ENCODE data around the gene PLK2. TPM values are rescaled to one million over a fixed set of nuclear protein-coding genes. Genes with fewer than 3 reads are reported as not detected.

PLK2 gene
- total and polyA plus RNA-seq, 2 of the 4 experiments (the other 2 are of a cell fraction), result 129 to 337 TPM

DNA sequence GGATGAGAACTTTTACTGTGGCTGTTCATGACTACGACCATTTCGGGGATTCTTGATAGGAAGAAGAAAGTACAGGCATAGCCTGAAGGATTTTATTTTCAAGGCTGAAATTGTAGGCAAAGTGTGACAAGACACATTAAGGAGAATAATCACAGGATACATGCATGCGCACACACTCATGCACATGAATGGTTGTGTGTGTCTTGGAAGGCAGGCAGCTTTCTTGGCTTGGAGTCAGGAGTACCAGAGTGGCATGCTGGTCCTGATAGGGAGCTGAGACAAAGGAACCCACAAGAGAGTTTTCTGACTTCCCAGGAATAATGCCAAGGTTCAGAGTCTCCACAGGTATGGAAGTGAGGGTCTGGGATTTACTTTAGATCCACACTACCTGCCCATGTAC is 22.2 kb downstream of the PLK2 start:
- H2BK15ac ChIP-seq (ENCODE audit: low read depth, low read length), result no peak overlapping the region
- no peak overlapping the region for H3K9ac ChIP-seq (ENCODE audit: low read depth, low read length)
- H3K27me3 ChIP-seq (ENCODE audit: control insufficient read depth, insufficient read depth, low read length), result no peaks in the 10 kb centered on the region
- no peaks in the 10 kb centered on the region for H3K36me3 ChIP-seq (ENCODE audit: control insufficient read depth, insufficient read depth, low read length)
- CTCF ChIA-PET, result no interaction called here
- no peak for ATAC-seq (ENCODE audit: low read depth)
- H3K23ac ChIP-seq (ENCODE audit: low read depth, low read length), result no peak overlapping the region
- H3K14ac ChIP-seq (replicated peaks; ENCODE audit: low read depth, low read length), result no peak overlapping the region
- H3K18ac ChIP-seq (ENCODE audit: low read depth, low read length), result no peak overlapping the region
- no peak overlapping the region for H2AFZ ChIP-seq (replicated peaks; ENCODE audit: low read length, poor library complexity)
- no peak overlapping the region for H2AK9ac ChIP-seq (replicated peaks; ENCODE audit: low read depth, low read length, poor library complexity)
- no peak overlapping the region for H3K4ac ChIP-seq (ENCODE audit: low read depth, low read length)
- H4K5ac ChIP-seq (ENCODE audit: low read depth, low read length), result no peak overlapping the region
- no peaks in the 10 kb centered on the region for H4K20me1 ChIP-seq (ENCODE audit: insufficient read depth, low read length)
- POLR2A ChIA-PET (ENCODE audit: unreplicated experiment), result no interaction called here
- TF ChIP-seq, protein P1, sequence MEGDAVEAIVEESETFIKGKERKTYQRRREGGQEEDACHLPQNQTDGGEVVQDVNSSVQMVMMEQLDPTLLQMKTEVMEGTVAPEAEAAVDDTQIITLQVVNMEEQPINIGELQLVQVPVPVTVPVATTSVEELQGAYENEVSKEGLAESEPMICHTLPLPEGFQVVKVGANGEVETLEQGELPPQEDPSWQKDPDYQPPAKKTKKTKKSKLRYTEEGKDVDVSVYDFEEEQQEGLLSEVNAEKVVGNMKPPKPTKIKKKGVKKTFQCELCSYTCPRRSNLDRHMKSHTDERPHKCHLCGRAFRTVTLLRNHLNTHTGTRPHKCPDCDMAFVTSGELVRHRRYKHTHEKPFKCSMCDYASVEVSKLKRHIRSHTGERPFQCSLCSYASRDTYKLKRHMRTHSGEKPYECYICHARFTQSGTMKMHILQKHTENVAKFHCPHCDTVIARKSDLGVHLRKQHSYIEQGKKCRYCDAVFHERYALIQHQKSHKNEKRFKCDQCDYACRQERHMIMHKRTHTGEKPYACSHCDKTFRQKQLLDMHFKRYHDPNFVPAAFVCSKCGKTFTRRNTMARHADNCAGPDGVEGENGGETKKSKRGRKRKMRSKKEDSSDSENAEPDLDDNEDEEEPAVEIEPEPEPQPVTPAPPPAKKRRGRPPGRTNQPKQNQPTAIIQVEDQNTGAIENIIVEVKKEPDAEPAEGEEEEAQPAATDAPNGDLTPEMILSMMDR (conservative IDR thresholded peaks at IDR 0.05; ENCODE audit: low read depth, low read length), result no peak
- TF ChIP-seq, protein P2, sequence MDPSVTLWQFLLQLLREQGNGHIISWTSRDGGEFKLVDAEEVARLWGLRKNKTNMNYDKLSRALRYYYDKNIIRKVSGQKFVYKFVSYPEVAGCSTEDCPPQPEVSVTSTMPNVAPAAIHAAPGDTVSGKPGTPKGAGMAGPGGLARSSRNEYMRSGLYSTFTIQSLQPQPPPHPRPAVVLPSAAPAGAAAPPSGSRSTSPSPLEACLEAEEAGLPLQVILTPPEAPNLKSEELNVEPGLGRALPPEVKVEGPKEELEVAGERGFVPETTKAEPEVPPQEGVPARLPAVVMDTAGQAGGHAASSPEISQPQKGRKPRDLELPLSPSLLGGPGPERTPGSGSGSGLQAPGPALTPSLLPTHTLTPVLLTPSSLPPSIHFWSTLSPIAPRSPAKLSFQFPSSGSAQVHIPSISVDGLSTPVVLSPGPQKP (IDR thresholded peaks at IDR 0.05; ENCODE audit: borderline replicate concordance, low read depth, low read length), result no peak
- TF ChIP-seq MXI1 (IDR thresholded peaks at IDR 0.05; ENCODE audit: borderline replicate concordance, low read depth, low read length) (no peak), RCOR1 (IDR thresholded peaks at IDR 0.05; ENCODE audit: insufficient replicate concordance, low read length) (no peak), RAD21 (IDR thresholded peaks at IDR 0.05; ENCODE audit: low read length) (no peak), MAZ (IDR thresholded peaks at IDR 0.05; ENCODE audit: borderline replicate concordance, low read depth, low read length) (no peak), FOS (IDR thresholded peaks at IDR 0.05; ENCODE audit: low read depth, low read length) (no peak), CEBPB (IDR thresholded peaks at IDR 0.05; ENCODE audit: low read depth, low read length) (no peak), SMC3 (IDR thresholded peaks at IDR 0.05; ENCODE audit: low read depth, low read length) (no peak), CHD1 (IDR thresholded peaks at IDR 0.05; ENCODE audit: low read depth, low read length) (no peak), BHLHE40 (IDR thresholded peaks at IDR 0.05; ENCODE audit: low read depth, low read length) (no peak)
- TF ChIP-seq, protein P3, sequence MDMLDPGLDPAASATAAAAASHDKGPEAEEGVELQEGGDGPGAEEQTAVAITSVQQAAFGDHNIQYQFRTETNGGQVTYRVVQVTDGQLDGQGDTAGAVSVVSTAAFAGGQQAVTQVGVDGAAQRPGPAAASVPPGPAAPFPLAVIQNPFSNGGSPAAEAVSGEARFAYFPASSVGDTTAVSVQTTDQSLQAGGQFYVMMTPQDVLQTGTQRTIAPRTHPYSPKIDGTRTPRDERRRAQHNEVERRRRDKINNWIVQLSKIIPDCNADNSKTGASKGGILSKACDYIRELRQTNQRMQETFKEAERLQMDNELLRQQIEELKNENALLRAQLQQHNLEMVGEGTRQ (IDR thresholded peaks at IDR 0.05; ENCODE audit: low read depth, low read length), result no peak
- H3K56ac ChIP-seq (ENCODE audit: extremely low read depth, insufficient read depth, low read length), result no peak overlapping the region
- no peak overlapping the region for H2BK20ac ChIP-seq (ENCODE audit: low read depth, low read length)
- H3K4me2 ChIP-seq (ENCODE audit: low read depth, low read length), result no peak overlapping the region
- no TSS peak for BruUV-seq (replicated peaks)
- no peaks in the 10 kb centered on the region for H3K9me1 ChIP-seq (ENCODE audit: insufficient read depth, low read length)
- intact Hi-C loops (cut with micrococcal nuclease), result no loop called here
- no peak overlapping the region for H3K4me3 ChIP-seq (ENCODE audit: insufficient read depth, low read depth, low read length)
- no peaks in the 10 kb centered on the region for H3K4me1 ChIP-seq (ENCODE audit: control insufficient read depth, insufficient read depth, low read length)
- no peak overlapping the region for H4K8ac ChIP-seq (ENCODE audit: low read depth in 2 of 2, low read length in 2 of 2)
- no peak for DNase-seq
- H4K91ac ChIP-seq (ENCODE audit: insufficient read depth, low read depth, low read length), result no peak overlapping the region
- H3K79me1 ChIP-seq (ENCODE audit: low read depth in 1 of 2, low read length in 2 of 2), result no peaks in the 10 kb centered on the region
- no peak overlapping the region for H3K27ac ChIP-seq (ENCODE audit: insufficient read depth, low read length)
- in situ Hi-C loops (cut with MboI; ENCODE audit: low sequenced_read_pairs), result no loop called here
- 100% methylated on average over 2 of the region's 3 CpGs; no CpG with 5 or more reads in 1 of the 2 experiments for WGBS, 2 experiments (ENCODE audit: extremely low coverage in 2 of 2, insufficient read length in 1 of 2)
- H2AK5ac ChIP-seq (ENCODE audit: low read depth, low read length), result no peak overlapping the region
- no peaks in the 10 kb centered on the region for H3K9me3 ChIP-seq (ENCODE audit: control insufficient read depth, insufficient read depth, low read length)
- no peak overlapping the region for H2BK120ac ChIP-seq (ENCODE audit: low read depth, low read length)
- dilution Hi-C loops (cut with HindIII; ENCODE audit: low sequenced_read_pairs, unreplicated experiment), result loop anchor here (25.0 kb wide), 1 partner anchor 650 kb away; no protein-coding TSS in a partner anchor
- no peak overlapping the region for H2BK5ac ChIP-seq (ENCODE audit: low read depth, low read length, poor library complexity, severe bottlenecking)

Measured in IMR-90 (cell line).